SJCRH30 (cell line): ENCODE results near the gene FUZ. TPM values are rescaled to one million over a fixed set of nuclear protein-coding genes. Genes with fewer than 3 reads are reported as not detected.

ENCODE experiments used
- DNase-seq, 2 experiments: peaks; one replicate each; pipeline ENCODE4 v3.0.0-alpha.2; 2015 to 2020
- H3K27ac ChIP-seq: fragments of 250-450 bp; sonication (Bioruptor Pico); 2 replicates; pipeline ENCODE4 v1.5.1; 2020; ENCODE audit warnings: mild to moderate bottlenecking, moderate library complexity
- H3K27me3 ChIP-seq: fragments of 250-450 bp; sonication (Bioruptor Pico); 2 replicates; pipeline ENCODE4 v1.5.1; 2020; ENCODE audit warnings: mild to moderate bottlenecking, moderate library complexity
- H3K36me3 ChIP-seq: fragments of 250-450 bp; sonication (Bioruptor Pico); 2 replicates; pipeline ENCODE4 v1.5.1; 2020; ENCODE audit warnings: mild to moderate bottlenecking, moderate library complexity
- H3K4me1 ChIP-seq: fragments of 250-450 bp; sonication (Bioruptor Pico); 2 replicates; pipeline ENCODE4 v1.5.1; 2020; ENCODE audit warnings: mild to moderate bottlenecking, moderate library complexity
- H3K4me3 ChIP-seq: fragments of 250-450 bp; sonication (Bioruptor Pico); 2 replicates; pipeline ENCODE4 v1.5.1; 2020; ENCODE audit warnings: mild to moderate bottlenecking, moderate library complexity
- H3K9me3 ChIP-seq: fragments of 250-450 bp; sonication (Bioruptor Pico); replicated peaks from 2 replicates; pipeline ENCODE4 v1.5.1; 2020; ENCODE audit warnings: mild to moderate bottlenecking, moderate library complexity
- total RNA-seq: library from RNA; depleted of rRNA; stranded (reverse); fragments of >200 nt; shearing (Covaris generic); gene quantifications from 2 replicates; pipeline ENCODE4 v1.2.3, GENCODE V29; 2014

The FUZ gene
- total RNA-seq, 1 experiment from 2014 or later, result 27.6 TPM

DNA sequence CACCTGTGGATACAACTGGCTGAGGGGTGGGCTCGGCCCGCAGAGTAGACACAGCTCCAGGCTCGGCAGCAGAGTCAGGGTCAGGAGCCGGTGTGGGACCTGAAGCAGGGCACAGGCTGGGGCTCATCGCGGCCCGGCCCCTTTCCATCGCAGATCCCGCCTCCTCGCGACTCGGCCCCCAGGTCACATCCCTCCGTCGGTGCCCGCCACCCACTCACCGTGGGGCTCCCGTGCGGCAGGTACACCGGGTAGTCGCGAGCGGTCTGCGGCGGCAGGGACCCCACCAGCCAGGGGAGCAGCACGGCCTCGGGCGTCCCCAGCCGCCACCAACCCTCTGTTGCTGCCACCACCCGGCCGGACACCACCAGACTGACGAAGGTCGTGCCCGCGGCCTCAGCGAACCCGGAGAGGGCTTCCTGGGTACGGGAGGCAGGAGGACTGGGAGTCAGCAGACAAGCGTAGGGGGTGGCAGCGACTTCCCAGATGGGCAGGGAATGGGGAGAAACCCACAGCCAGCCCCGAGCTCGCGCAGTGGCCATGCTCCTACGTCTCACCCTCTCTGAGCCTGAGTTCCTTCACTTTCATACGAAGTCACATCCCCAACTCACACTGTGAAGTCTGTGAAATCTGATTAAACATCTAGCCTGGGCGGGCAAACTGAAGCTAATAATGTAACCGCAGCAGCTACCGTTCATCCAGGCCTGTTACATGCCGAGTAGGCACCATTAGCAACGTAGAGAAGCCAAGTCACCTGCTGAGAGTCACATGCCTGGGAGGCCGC, 3.7 kb downstream of the FUZ start:
- Histone ChIP-seq H3K4me1 (peaks cover 3% of the 10 kb centered on the region; the same call in 1 of the 2 replicates), H3K36me3 (peaks cover 19% of the 10 kb centered on the region), H3K27ac (no peak overlapping the region), H3K27me3 (no peaks in the 10 kb centered on the region), H3K9me3 (no peaks in the 10 kb centered on the region), H3K4me3 (no peak overlapping the region)
- DNase-seq, result no peak

DNA sequence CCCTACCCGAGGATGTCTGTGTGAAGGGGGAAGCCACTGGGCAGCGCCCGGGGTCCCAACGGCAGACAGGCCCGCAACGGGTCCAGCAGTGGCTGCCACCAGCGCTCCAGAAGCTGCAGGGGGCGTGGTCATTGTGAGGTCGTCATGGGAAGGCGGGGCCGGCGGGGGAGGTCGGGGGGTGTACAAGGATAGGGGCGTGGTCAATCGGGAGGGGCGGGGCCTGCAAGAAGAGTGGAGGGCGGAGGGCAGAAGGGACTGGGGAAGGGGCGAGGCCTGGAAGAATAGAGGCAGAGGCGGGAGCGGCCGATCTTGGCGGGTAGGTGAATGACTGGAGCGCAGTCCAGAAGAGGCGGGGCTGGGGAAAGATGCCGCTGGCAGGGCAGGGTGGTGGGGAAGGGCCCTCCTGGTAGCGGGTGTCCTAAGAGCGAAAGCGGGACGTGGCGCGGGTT, 4.4 kb downstream of the FUZ start:
- Histone ChIP-seq H3K27ac (no peak overlapping the region), H3K27me3 (no peaks in the 10 kb centered on the region), H3K4me1 (no peaks in the 10 kb centered on the region), H3K36me3 (peaks cover 20% of the 10 kb centered on the region), H3K4me3 (no peak overlapping the region), H3K9me3 (no peaks in the 10 kb centered on the region)
- peak; percentile 35 to 57 for DNase-seq

DNA sequence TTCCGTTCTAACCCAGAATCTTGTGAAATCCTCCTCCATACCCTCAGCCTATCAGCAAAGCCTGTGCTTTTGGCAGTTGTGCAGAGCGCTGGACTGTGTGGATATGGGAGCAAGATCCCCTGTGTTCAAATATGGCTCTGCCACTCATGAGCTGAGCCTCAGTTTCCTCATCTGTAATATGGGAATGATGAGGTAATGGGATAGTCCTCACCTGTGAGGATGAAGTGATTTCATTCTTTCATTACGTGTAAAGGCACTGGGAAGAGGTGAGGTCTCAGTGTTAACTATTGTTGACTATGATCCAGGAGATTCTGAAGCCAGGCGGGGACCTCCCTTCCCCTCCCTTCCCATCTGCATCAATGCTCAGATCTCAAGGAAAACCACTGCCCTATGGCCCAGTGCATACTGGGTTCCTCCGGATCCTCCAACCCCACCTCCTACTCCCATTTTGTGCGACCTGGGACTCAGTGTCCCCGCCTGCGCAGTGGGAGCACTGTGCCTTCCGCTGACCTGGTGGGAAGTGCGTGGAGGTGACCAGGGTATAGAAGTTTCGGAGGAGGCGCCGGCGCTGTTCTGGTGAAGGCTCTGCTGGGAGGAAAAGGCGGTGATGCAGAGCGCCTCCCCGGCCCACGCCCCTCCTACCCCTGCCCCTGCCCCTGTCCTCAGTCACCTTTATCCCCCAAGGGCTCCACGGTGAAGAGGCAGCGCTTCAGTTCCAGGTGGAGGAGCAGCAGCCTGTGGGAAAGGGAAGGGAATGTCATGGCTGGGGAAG, 5.0 kb downstream of the FUZ start:
- no peak overlapping the region for H3K4me3 ChIP-seq

DNA sequence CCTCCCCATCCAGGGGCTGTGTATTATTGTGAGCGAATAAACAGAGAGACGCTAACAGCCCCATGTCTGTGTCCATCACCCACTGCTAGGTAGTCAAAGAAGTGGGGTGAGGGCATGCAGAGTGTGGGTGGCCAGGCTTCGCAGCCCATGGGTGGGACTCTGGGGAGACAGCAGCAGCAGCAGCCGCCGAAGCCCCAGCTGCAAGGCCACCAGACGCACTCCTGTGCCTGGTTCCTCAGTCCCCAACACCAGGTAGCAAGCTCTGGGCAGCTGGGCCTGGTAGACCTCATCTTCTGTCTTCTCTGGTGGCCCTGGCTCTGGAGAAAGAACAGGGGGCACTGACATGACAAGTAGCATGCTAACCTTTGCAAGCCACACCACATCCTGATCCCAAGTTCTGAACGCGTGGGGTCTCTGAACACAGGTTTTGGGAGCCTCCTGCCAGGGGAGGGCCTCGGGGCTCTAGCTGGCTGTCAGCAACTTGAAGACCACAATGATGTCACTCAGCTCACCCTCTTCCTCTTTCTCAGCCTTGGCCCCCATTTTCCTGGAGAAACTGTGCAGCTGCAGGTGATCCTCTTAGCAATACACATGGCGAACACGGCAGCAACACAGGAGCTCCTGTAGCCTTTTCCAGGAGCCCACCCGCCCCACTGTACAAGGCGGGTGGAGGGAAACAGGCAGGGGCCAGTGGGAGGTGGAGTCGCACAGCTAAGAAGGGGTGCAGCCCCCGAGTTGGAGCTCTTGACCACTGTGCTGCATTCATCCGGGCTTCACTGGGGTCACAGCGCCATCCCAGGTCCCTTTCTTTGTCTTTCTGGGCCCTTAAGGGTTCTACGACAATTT, 5.8 kb downstream of the FUZ start:
- H3K4me3 ChIP-seq, result no peak overlapping the region
- DNase-seq, result no peak
- H3K4me1 ChIP-seq, result no peaks in the 10 kb centered on the region
- H3K27me3 ChIP-seq, result no peaks in the 10 kb centered on the region
- H3K27ac ChIP-seq, result no peak overlapping the region
- no peaks in the 10 kb centered on the region for H3K9me3 ChIP-seq
- peaks cover 32% of the 10 kb centered on the region for H3K36me3 ChIP-seq

More for the DNA sequence above, 5.0 kb downstream of the FUZ start:
- DNase-seq, result no peak
- Histone ChIP-seq H3K27me3 (no peaks in the 10 kb centered on the region), H3K36me3 (peaks cover 26% of the 10 kb centered on the region), H3K9me3 (no peaks in the 10 kb centered on the region), H3K4me1 (no peaks in the 10 kb centered on the region), H3K27ac (no peak overlapping the region)

DNA sequence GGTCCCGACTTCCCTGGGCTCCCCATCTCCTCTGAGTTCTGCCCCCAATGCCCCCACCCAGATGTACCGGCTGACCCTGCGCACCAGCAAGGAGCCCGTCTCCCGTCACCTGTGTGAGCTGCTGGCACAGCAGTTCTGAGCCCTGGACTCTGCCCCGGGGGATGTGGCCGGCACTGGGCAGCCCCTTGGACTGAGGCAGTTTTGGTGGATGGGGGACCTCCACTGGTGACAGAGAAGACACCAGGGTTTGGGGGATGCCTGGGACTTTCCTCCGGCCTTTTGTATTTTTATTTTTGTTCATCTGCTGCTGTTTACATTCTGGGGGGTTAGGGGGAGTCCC, 6.5 kb downstream of the FUZ start:
- Histone ChIP-seq H3K36me3 (peaks cover 32% of the 10 kb centered on the region), H3K27ac (no peak overlapping the region), H3K4me1 (no peaks in the 10 kb centered on the region), H3K4me3 (no peak overlapping the region), H3K27me3 (no peaks in the 10 kb centered on the region), H3K9me3 (no peaks in the 10 kb centered on the region)
- DNase-seq, result no peak

DNA sequence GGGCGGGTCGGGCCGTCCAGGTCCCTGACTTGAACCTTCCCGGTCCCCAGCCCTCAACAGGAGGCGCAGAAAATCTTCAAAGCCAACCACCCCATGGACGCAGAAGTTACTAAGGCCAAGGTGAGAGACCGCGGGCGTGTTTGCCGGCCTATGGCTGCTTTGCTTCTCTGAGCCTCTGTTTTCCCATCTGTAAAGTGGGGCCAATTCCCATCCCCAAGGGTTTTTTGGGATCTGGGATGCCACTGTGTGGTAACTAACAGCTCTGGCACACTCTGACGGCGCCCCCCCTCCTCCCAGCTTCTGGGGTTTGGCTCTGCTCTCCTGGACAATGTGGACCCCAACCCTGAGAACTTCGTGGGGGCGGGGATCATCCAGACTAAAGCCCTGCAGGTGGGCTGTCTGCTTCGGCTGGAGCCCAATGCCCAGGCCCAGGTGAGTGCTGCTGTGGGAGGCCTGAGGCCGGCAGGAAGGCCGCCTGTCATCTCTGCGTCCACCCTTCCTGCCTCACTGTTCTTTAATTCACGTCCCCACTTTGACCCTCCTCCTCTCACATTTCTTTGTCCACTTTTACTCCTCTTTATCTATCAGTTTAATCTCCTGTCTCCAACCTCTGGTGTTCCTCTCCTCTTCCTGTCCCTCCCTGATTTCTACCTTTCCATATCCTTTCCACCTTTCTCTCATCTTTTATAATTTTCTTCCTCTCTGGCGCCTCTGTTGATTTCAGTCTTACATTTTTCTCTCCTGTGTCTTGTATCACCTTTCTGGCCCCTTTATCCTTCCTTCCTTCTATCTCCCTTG, 7.1 kb downstream of the FUZ start:
- H3K27ac ChIP-seq, result no peak overlapping the region
- no peak for DNase-seq
- H3K4me1 ChIP-seq, result no peaks in the 10 kb centered on the region
- H3K9me3 ChIP-seq, result no peaks in the 10 kb centered on the region
- peaks cover 32% of the 10 kb centered on the region for H3K36me3 ChIP-seq
- H3K27me3 ChIP-seq, result no peaks in the 10 kb centered on the region
- H3K4me3 ChIP-seq, result no peak overlapping the region

DNA sequence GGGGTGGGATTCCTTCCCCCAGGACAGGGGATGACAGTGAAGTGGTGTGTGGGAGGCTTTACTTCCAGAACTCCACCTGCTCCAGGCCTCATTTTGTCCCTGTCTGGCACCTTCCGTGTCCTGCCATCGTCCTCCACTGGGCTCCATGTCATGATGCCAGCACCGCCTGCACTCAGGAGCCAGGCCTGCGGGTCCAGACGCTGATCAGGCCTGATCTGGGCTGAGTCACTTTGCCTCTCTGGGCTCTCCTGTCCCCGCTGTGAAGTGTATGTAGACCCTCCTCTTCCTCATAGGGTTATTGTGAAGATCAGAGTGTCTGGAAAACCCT, 9.6 kb downstream of the FUZ start:
- no peaks in the 10 kb centered on the region for H3K9me3 ChIP-seq
- H3K4me3 ChIP-seq, result no peak overlapping the region
- no peak overlapping the region for H3K27ac ChIP-seq
- no peak for DNase-seq
- no peaks in the 10 kb centered on the region for H3K27me3 ChIP-seq
- no peaks in the 10 kb centered on the region for H3K4me1 ChIP-seq
- peaks cover 54% of the 10 kb centered on the region for H3K36me3 ChIP-seq

DNA sequence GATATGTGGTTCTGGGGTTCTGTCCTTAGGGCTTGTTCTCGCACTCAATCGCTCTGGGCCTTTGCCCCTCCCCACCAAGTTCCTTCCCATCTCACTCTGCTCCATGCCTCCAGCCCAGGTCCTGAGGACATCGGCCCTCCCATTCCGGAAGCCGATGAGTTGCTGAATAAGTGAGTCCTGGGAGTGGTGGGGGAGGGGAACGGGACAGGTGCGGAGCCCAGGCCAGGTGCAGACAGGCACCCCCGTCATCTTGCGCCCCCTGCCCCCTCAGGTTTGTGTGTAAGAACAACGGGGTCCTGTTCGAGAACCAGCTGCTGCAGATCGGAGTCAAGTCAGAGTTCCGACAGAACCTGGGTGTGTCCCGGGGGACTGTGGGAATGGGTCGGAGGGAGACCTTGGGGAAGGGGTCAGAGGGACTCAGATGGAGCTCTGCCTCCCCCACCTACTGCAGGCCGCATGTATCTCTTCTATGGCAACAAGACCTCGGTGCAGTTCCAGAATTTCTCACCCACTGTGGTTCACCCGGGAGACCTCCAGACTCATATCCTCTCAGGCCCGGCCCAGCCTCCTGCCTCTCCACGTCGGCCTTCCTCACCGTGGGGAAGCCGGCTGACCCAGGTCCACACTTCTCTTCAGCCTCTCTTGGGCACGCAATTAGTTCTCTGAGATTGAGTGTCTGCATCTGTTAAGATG, 10.1 kb downstream of the FUZ start:
- H3K9me3 ChIP-seq, result no peaks in the 10 kb centered on the region
- H3K4me3 ChIP-seq, result no peak overlapping the region
- H3K36me3 ChIP-seq, result peaks cover 54% of the 10 kb centered on the region
- no peaks in the 10 kb centered on the region for H3K27me3 ChIP-seq
- DNase-seq, result no peak
- no peaks in the 10 kb centered on the region for H3K4me1 ChIP-seq
- H3K27ac ChIP-seq, result no peak overlapping the region

DNA sequence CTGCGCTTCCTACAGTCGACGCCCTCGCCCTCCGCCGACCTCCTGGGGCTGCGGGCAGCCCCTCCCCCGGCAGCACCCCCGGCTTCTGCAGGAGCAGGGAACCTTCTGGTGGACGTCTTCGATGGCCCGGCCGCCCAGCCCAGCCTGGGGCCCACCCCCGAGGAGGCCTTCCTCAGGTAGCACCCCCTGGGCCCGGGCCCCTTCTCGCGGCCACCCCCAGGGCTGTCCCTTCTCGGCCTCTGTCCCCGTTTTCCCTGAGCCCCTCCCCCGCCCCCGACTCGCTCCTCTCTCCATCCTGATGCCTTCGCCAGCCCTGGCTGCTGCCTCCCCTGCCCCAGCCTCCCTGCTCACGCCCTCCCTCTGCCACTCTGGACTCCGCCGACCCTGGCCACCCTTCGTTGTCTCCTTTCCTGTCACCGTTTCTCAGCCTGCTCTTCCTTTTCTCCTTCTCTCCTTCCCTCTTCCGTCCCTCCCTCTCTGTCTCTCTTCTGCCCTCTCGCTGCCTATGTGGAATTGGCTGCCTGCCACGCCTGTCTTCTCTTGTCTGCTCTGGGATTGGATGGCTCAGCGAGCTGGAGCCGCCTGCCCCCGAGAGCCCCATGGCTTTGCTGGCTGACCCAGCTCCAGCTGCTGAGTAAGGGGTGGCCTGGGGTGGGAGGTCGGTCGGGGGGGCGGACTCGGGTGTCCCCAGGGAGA, 11.0 kb downstream of the FUZ start:
- Histone ChIP-seq H3K4me3 (no peak overlapping the region), H3K27ac (no peak overlapping the region), H3K36me3 (peaks cover 57% of the 10 kb centered on the region), H3K4me1 (no peaks in the 10 kb centered on the region), H3K9me3 (no peaks in the 10 kb centered on the region), H3K27me3 (no peaks in the 10 kb centered on the region)
- peak; percentile 55 to 59 for DNase-seq

DNA sequence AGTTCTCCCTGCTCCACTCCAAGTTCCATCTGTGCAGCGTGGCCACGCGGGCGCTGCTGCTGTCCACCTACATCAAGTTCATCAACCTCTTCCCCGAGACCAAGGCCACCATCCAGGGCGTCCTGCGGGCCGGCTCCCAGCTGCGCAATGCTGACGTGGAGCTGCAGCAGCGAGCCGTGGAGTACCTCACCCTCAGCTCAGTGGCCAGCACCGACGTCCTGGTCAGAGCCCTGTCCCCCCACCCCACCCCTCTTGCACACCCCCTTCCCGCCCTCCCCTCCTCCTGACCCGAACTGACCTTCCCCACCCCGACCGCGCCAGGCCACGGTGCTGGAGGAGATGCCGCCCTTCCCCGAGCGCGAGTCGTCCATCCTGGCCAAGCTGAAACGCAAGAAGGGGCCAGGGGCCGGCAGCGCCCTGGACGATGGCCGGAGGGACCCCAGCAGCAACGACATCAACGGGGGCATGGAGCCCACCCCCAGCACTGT, 11.6 kb downstream of the FUZ start:
- Histone ChIP-seq H3K4me1 (no peaks in the 10 kb centered on the region), H3K36me3 (peaks cover 63% of the 10 kb centered on the region), H3K4me3 (no peak overlapping the region), H3K9me3 (no peaks in the 10 kb centered on the region), H3K27me3 (no peaks in the 10 kb centered on the region), H3K27ac (no peak overlapping the region)
- DNase-seq, result no peak

DNA sequence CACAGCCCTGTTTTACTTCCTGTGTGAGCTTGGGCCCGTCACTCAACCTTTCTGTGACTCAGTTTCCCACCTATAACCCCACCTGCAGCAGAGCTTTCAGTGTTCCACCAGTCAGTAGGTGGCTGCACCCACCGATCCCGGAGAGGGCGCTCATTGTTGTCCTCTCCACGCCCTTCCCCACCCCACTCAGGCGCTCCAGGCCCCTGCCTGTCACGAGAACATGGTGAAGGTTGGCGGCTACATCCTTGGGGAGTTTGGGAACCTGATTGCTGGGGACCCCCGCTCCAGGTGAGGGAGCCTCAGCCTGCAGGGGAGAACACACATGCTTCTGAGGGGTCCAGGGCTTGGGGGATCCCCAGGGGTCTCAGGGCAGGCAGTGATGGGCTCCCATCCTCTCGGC, 12.3 kb downstream of the FUZ start:
- Histone ChIP-seq H3K9me3 (no peaks in the 10 kb centered on the region), H3K4me1 (no peaks in the 10 kb centered on the region), H3K36me3 (peaks cover 64% of the 10 kb centered on the region), H3K27me3 (no peaks in the 10 kb centered on the region), H3K4me3 (no peak overlapping the region), H3K27ac (no peak overlapping the region)
- no peak for DNase-seq

DNA sequence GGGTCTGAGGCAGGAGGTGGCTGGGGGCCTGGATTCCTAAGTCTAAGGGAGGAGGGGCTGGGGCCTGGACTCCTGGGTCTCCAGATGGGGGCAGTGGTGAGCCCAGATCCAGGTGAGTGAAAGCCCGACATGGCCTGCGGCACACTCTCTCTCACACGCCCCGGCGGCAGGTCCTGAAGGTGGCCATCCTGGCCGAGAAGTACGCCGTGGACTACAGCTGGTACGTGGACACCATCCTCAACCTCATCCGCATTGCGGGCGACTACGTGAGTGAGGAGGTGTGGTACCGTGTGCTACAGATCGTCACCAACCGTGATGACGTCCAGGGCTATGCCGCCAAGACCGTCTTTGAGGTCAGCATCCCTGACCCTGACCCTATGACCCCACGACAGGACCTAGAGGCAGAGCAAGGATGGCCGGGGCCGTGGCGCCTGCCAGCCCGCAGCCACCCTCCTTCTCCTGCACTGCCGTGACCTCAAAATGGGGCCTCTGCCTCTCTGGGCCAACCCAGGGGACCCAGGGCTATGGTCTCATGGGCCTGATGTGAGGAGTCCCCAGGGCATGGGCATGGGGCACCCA, 13.2 kb downstream of the FUZ start:
- DNase-seq, result no peak
- Histone ChIP-seq H3K36me3 (peaks cover 63% of the 10 kb centered on the region), H3K27ac (no peak overlapping the region), H3K27me3 (no peaks in the 10 kb centered on the region), H3K9me3 (no peaks in the 10 kb centered on the region), H3K4me3 (no peak overlapping the region), H3K4me1 (no peaks in the 10 kb centered on the region)

DNA sequence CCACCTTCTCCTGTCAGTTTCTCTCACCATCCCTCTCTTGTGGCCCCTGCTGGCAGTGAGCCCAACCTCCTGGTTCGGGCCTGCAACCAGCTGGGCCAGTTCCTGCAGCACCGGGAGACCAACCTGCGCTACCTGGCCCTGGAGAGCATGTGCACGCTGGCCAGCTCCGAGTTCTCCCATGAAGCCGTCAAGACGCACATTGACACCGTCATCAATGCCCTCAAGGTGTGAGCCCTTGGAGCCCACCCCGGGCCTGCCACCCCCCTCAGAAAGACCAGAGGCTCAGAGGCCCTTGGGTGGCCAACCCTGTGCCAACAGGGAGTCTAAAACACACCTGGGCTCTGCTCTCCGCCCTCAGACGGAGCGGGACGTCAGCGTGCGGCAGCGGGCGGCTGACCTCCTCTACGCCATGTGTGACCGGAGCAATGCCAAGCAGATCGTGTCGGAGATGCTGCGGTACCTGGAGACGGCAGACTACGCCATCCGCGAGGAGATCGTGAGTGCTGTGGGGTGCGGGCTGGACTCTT, 13.8 kb downstream of the FUZ start:
- DNase-seq, result no peak
- no peaks in the 10 kb centered on the region for H3K9me3 ChIP-seq
- no peaks in the 10 kb centered on the region for H3K4me1 ChIP-seq
- H3K27me3 ChIP-seq, result no peaks in the 10 kb centered on the region
- H3K4me3 ChIP-seq, result no peak overlapping the region
- H3K36me3 ChIP-seq, result peaks cover 64% of the 10 kb centered on the region
- H3K27ac ChIP-seq, result no peak overlapping the region
